Measurements from ENCODE around the gene LDLRAD3.
"Not testable (repeated sequence)": the region's sequence is repeated elsewhere in the genome, so short reads cannot be mapped to it uniquely, and the experiment has no call there.

LDLRAD3 gene

DNA sequence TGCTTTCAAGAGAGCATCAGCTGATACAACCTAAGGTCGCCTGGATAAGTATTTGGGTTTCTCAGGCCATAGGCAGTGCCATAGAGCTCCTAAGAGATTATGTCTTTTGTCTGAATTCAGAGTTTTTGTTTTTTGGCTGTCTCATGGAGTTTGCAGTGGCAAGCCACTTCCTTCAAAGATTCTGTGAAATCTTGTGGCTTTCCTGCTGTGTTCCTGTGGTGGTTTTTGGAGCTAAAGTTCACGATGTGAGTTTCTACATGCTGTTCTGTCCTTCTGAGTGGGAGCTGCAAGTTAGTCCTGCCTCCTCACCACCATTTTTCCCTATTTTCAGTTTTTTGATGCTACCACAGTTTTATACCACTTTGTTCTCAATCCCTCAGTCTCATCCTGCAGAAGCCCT lies 234.0 kb downstream of the LDLRAD3 start:
- DNase-seq: no peak

DNA sequence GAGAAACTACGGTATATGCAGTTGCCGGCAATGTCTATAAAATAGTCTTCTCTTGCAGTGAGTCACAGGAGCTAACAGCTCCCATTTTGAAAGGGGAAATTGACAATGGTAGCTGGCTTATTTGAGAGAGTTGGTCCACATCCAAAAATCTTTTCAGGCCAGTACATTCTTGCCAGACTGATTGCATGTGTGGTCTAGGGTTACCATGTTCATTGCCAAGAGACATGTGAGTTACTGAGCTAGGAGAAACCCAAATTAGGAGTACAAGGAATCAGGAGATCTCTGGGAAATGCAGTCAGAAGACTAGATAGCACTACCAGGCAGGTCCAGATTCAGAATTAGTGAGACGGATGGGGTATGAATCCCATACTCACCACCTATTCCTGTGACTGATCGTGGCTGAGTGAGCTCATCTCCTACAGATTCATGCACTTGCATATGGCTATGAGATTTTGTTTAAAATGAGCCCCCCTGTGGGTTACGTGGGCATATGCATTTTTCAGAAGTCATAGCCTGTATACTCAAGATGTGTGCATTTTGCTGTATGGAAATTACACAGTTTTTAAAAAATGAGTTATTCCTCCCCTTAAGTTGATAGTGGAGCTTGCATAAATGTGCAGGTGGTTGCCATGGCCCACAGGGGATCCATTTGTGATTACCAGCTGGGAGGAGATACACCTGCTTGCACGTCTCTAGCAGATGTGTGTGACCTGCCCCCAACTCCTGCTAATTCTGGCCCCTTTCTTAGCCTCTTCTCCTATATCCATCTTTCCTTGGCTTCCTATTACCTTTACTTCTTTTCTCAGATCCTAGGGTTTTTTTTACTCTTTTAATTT lies 242.7 kb downstream of the LDLRAD3 start:
- DNase-seq: peak; percentile 29

DNA sequence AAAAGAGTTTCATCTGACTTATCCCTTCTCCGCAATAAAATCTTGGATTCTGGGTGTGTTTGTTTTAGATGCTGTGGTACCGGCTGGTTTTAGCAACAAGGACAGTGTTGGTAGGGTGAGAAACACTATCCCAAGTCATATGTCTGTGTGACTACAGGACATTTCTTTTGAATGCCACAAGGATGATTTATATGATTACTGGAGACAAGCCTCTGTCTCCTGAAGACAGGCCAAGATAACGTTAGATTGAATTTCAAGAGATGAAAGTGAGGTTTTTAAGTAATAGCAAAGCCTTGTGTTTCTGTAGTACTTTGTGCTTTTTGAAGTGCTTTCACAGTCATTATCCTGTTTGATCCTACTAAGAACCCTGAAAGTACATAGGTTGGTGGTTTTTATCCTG lies 243.8 kb downstream of the LDLRAD3 start:
- no peak for DNase-seq

DNA sequence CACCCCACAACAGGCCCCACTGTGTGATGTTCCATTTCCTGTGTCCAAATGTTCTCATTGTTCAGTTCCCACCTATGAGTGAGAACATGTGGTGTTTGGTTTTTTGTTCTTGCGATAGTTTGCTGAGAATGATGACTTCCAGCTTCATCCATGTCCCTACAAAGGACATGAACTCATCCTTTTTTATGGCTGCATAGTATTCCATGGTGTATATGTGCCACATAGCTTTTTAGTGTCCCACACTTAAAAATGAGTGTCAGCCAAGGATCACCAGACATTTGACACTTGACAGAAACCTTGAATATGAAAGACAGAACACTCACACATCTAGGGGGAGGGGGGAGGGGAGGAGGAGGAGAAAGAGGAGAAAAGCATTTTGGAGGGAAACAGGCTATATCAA lies 245.9 kb downstream of the LDLRAD3 start:
- DNase-seq: not testable (repeated sequence)

DNA sequence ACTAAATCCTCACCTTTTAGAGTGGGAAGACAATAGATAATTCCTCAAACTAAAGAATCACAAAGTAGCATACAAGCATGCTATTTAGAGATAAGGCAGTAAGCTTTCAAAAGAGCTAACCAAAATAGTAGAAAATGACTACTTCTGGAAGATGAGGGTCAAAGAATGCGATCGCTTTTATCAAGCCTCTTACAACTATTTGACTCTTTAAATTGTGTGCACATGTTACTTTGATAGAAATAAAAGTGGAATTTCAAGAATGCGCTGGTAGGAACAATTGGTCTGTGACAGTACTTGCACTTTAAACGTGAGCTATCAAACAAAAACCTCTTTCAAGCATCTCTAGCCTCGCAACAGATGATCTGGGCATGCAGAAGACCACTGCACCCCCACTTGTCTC lies 248.1 kb downstream of the LDLRAD3 start:
- DNase-seq: no peak

DNA sequence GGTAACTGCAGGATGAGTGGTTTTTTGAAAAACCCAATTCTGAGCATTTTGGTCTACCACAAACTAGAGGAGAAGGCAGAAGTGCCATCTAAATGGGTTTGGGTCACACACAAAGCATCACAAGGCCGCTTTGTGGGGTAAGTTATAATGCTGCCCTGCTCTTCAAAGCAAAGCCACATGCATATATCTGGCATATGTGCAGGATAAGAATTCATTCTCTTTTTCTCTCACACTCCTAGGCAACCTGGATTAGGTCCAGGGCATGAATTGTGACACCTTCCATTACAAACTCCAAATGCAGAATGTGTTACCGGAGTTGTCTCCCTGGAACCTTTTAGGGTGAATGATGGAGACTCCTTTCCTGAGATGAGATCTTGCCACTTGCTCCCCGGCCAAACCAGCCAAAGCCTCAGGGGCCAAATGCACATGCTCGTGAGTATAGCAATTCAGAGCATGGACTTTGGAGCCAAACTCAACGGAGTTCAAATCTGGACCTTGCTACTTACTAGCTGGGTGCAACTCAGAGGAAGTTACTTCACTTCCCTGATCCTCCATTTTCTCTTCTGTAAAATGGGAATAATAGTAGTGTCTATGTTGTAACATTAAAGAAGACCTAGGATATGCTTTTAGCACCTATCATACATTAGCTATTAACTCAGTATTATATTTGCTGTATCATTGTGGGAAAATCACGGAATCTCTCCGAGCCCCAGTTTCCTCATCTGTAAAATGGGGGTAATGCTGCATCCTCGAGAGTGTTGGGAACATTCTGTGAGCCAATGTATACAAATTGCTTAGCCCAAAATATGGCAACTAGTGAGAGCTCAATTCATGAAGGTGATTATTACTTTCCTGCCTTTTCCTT lies 248.8 kb downstream of the LDLRAD3 start:
- no peak for DNase-seq

DNA sequence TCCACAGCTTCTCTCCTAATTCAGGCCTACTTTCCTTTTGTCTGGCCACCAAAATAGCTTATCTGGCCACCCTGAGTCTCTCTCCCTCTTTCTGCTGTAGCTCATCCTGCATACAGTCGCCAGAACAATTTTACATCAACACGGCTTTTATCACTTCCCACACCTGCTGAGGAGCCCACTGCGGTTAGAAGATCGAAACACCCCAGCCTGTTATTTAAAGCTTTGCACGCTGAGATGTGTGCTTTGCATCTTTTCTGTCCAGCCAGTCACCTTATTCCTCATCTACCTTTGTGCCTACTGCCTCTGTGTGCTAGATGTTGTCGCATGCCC lies 249.4 kb downstream of the LDLRAD3 start:
- DNase-seq: no peak

DNA sequence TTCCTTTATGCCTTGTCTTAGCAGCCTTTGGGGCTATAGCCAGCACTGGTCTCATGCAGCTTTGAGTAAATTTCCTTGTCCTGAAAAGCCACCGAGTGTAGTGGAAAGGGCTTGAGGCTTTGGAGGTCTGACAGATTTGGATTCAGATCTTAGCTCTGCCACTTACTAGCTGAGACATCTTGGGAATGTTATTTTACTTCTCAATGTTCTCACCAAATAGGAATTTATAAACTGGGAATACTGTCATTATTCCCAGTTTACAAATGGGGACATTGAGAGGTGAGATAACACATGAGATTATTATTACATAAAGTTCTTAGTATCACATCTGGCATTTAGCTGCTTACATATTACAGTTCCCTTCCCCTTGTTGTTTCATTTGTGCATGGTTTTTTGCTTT lies 249.9 kb downstream of the LDLRAD3 start:
- no peak for DNase-seq

DNA sequence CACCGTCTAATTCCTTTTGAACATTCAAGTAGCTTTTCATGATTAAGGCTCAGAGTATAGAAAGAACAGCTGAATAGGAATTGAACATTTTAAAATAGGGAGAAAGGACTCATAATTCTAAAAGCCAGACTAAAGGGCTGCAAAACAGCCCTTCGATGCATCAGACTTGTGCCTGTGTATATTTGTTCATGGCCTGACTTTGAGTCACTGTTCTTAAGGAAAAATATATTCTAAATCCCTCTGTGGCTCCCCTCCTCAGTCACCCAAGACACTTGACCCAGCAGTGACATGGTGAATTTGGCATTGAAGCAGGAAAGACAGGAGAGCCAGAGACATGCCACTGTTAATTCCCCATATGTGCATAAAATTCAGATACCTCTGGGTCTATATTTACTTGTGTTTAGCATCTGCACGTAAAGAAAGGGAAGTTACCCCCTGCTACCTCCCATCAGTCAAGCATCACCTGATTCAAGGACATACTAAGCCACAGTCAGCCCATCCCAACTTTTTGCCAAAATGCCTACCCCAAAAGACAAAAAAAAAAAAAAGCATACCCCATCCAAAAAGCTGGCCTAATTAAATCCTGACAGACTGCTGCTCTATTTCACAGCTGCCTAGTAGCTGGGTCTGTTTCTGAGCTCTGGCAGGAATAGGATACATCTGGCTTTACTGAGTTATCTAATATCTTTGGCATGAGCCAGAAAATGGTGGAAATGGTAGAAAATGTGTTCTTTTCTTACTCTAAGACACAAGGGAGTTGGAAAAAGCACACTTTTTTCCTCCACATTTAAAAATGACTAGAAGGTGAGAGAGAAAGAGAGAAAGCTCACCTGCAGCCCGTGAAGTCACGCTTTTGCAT lies 251.9 kb downstream of the LDLRAD3 start:
- peak; percentile 74 for DNase-seq

DNA sequence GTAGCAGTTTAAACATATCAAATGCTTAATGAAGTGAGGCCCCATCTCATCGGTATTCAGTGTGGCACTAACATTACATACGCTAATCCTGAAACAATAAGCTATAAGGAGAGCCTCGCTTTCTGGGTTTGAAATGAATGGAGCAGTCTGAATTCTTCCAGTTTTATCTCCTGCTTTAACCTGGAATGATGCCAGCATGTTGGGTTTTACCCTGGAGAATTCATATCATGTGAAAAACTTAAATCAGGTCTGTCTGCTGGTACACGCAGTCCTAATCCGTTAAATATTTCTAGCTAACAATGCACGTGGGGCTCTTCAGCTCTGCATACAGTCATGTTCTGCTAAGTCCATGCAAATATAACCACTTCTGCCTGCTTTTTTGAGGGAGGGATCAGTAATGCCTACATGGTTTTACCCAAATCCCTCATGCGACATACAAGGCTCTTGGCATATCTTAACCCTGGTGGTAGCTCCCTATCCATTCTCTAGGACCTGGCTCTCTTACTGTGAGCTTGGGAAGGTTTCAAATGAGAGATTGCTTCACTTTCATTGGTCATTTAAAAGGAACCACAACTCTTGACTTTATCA lies 252.6 kb downstream of the LDLRAD3 start:
- peak; percentile 81 for DNase-seq

DNA sequence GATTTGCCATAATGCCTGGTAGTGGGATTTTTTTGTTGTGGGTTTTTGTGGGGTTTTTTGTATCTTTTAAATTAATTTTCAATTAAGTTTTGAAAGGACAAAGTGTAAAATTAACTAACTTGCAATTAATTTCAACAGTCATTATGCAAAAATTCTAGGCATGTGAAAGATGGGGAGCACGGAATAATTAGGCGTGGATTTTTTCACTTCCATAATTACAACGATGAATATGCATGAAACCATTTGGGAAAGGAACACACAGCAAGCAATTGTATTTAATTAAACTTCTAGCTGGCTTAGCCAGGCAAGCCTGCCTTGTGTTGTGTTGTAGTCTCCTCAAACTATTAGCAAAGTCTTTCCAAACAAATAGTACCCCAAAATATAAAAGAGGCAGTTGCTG lies 257.5 kb downstream of the LDLRAD3 start:
- DNase-seq: no peak

DNA sequence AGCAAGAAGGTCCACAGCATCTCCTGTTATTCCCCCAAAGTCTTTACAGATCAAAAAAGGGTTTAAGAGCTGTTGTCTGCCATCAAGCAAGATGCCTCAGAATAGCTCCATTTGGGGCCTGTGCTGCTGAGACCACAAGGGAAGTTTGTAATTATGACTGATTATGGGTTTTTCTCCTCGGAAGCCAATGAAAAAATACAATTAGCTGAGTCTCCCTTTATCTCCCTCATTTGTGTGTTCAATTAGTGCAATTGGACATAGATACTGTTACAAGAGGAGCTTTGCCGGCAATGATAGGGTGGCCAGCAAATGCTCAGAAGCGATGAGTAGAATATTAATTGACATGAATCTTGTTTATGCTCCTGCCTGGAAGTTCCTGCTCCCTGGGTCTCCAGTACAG lies 261.7 kb downstream of the LDLRAD3 start:
- DNase-seq: no peak

DNA sequence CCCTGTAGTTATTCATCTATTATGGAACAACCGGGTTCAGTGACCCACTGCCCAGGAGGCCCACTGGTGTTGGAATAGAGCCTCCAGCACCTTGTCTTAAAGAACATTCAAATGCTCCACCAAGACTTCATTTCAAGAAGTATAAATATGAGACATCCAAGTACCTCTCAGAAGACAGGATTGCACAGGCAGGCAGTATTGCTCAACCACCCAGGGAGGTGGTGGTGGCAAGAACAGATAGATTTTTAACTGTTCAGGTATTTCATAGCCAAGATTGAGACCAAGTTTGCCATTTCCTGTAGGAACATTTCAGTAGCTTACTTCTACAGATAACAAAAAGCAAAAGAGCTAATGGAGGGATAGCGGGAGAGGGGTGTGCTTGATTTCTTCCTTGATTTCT lies 266.7 kb downstream of the LDLRAD3 start:
- no peak for DNase-seq

DNA sequence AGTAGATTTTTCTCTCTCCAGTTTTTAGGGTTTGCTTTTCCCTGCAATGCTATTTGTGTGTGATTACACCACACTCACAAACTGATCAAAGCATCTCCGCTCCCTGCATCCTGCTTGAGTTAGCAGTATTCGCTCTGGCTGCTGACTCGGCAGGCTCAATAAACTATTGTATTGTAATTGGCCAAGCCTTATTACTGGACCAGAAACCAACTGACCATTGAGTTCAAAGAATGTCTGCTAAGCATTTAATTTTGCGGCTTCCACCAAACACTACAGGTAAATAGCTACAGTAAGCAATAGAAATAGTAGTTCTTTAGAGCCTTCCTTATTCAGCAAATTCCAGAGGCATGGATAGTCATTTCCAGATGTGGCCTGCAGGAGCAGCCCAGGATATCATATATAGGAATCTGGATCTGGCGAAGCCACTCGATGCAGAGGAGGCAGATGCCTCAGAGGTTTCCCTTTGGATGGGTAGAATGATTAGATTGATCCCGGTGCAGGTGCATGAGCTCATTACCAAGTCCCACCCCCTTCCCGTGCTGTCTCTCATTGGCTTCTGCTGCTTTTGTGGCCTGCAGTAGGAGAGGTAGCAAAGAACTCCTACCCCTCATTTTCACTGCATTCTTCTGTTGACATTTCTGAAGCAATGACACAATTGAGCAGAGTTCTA lies 268.0 kb downstream of the LDLRAD3 start:
- peak; percentile 30 for DNase-seq

DNA sequence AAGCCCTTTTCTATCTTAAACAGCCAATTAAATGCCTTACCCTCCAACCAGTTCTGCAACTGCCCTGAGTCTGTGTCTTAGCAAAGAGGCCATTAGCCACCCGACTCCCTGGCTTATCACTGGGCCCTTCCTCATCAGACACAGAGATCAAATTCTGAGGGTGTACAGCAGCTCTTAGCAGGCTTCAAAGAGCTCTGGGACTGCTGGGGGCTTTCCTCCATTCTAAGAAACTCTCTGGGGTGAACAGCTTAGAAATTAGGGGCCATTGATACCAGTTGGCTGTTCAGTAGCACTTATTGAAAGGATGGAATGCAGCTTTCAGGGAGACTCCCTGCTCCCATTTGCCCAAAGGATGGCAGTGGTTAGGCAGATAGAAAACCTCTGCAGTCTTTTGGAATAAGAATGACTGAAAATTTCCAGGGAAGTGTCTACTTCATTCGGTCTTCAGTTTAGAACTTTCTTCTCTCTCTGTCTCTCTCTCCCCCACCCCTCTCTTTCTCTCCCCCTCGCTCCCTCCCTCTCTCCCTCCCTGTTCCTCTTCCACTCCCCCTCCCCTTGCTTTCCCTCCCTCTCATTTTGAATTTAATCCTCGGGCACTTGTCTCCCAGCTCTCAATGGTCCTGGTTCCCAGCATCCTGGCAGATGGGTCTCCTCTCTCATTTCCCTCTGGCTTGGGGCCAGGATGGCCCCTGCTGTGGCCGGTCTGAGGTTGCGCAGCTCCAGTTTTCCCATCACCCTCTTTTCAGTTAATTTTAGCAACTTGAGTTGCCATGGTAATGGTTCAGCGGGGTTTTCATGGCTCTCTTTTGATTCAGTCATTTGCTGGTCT lies 268.9 kb downstream of the LDLRAD3 start:
- DNase-seq: peak; percentile 60

DNA sequence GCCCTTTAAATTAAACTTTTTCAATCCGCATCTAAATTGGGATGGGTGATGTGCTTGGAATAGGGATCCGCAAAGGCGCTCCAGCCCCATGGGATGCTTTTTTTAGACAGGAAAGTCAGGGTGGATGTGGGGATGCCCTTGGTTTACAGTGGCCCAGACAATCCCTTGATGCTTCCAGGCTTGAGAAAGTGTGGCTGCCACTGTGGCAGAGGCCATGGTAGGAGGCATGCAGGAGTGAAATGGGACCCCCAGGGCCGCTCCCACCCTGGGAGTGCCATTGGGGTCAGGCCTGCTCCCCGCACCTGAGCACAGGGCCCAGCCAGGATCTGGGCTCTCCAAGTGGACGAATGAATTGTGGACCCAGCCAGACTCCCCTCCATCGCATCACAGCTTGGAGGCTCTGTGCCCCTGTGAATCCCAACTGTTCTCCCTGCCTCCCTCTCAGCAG lies 269.6 kb downstream of the LDLRAD3 start:
- DNase-seq: no peak

DNA sequence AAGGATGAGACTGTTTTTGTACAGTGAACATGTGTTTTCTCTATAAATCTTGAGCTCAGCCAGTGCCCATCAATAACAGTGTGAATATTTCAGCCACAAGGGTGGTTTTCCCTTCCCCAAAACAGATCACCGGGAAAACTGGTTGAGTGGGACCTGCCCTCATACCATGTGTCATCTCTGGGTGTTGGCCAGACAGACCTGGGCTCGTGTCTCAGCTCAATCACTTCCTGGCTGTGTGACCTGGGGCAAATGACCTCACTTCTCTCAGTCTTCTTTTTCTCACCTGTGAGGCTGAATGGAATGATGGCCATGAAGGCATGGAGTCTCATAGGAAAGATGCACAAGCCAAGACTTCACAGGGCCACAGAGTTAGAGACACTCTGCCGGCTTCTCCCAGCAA lies 270.6 kb downstream of the LDLRAD3 start:
- no peak for DNase-seq

DNA sequence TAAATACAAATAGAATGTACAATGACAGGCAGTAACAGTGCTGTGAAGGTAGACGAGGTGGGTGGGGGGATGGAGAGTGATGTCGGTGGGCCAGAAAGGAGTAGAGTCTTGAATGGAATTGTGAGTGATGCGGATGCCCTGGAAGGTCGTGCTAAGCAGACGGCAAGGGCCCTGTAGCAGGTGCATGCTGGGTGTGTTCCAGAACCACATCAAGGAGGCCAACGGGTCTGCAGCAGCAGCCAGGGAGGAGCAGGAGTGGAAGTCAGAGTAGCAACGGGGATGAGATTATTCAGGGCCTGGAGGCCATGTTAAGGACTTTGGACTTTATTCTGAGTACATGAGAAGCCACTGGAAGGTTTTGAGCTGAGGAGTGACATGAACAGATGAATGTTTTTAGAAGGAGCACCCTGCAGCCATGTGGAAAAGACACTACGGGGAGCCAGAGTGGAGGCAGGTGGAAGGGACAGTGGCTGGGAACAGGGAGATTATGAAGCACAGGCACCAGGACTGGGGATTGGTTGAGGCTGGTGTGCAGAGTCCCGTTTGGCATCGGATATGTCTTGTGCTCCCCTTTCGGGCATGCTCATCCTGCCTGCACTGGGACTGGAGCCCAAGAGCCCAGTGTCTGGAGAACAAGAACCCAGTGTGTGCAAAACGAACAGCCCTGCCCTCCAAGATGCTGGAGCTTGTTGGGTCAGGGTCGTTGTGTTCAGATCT lies 271.3 kb downstream of the LDLRAD3 start:
- no peak for DNase-seq

DNA sequence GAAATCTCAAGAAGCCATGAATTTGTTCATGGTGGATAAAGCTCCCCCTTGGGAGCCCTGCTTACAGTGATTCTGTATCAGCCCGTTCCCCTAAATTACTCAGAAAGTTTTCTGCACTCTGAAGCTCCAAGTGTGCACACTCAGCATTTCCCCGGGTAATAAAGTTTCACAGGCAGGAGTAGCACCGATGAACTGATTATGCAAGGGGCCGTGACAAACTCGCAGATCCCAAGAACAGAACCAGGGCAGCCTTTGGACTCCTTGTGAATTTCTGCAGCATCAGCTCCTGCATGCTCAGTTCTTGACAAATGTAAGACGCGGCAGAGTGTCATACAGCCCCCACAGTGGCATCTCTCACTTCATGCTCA lies 271.8 kb downstream of the LDLRAD3 start:
- no peak for DNase-seq

DNA sequence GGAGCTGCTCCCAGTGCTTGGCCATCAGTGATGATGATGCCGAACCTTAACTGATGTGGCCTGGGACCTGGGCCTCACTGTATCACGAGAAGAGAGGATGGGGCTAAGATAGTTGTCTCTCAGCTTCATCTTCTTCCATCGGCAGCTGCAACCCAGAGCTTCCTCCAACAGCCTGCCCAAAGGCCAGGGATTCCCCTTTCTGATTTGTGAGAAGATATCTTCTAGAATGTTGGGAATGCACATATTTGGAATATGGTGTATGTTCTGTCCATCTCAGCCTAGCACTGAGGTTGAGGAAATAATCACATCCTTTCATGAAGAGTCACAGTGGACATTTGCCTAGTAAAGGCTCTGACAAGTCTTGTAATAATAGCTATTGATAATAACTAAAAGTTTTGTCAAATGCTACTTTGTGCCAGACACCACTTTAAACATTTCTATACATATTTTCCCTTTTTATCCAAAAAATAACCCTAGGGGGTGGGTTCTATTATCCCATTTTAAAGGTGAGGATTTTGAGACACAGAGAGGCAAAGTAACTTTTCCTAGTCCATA lies 272.3 kb downstream of the LDLRAD3 start:
- no peak for DNase-seq

Measured in eye (tissue), 1 donor.